ENCODE measurements around the gene PPP1R15B. TPM values are rescaled to one million over a fixed set of nuclear protein-coding genes. Genes with fewer than 3 reads are reported as not detected.

The PPP1R15B gene
- total RNA-seq, 4 donors from 2014 or later = 42.8 to 56.4 (median 51.4) TPM

DNA sequence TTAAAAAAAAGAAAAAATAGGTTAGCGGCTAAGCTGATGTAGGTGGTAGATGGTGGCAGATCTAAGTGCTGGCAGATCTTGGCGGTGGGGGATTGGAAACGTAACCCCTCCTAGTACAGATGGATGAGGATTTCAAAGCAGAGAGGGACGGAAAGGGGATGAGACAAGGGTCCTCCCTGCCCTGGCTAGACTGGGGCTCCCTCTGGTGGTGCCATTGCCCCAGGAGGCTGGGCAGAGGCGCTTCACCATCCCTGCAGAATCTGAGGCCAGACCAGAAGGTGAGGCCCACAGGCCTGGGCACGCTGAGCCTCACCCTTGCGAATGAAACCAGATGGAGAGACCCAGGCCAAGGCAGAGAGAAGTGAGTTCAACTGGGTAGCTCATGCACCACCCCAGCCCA lies 44.9 kb downstream of the PPP1R15B start:
- no peak overlapping the region for H3K27ac ChIP-seq (replicated peaks in 1 of 4)
- peaks cover 0 to 47% (median 0%) of the 10 kb centered on the region in 4 donors for H3K27me3 ChIP-seq
- no peaks in the 10 kb centered on the region for H3K9me3 ChIP-seq
- intact Hi-C loops (cut with DNase I) = loop anchor here (10.0 kb wide), 1 partner anchor 502 kb away; the partner anchor contains the start of gene SNRPE
- no peak for TF ChIP-seq POLR2A (IDR thresholded peaks at IDR 0.05; ENCODE audit: low read depth)
- TF ChIP-seq, protein P1, sequence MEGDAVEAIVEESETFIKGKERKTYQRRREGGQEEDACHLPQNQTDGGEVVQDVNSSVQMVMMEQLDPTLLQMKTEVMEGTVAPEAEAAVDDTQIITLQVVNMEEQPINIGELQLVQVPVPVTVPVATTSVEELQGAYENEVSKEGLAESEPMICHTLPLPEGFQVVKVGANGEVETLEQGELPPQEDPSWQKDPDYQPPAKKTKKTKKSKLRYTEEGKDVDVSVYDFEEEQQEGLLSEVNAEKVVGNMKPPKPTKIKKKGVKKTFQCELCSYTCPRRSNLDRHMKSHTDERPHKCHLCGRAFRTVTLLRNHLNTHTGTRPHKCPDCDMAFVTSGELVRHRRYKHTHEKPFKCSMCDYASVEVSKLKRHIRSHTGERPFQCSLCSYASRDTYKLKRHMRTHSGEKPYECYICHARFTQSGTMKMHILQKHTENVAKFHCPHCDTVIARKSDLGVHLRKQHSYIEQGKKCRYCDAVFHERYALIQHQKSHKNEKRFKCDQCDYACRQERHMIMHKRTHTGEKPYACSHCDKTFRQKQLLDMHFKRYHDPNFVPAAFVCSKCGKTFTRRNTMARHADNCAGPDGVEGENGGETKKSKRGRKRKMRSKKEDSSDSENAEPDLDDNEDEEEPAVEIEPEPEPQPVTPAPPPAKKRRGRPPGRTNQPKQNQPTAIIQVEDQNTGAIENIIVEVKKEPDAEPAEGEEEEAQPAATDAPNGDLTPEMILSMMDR (IDR thresholded peaks at IDR 0.05) = no peak
- no peak for TF ChIP-seq POLR2AphosphoS5 (IDR thresholded peaks at IDR 0.05)
- TF ChIP-seq EP300 (IDR thresholded peaks at IDR 0.05) = no peak
- H3K36me3 ChIP-seq = no peaks in the 10 kb centered on the region
- 86% methylated on average over 4 of the region's 7 CpGs for WGBS
- no peak for DNase-seq (ENCODE audit: extremely low spot score)
- H3K4me3 ChIP-seq = no peak overlapping the region
- H3K4me1 ChIP-seq = peaks cover 7 to 22% (median 10%) of the 10 kb centered on the region in 4 donors

DNA sequence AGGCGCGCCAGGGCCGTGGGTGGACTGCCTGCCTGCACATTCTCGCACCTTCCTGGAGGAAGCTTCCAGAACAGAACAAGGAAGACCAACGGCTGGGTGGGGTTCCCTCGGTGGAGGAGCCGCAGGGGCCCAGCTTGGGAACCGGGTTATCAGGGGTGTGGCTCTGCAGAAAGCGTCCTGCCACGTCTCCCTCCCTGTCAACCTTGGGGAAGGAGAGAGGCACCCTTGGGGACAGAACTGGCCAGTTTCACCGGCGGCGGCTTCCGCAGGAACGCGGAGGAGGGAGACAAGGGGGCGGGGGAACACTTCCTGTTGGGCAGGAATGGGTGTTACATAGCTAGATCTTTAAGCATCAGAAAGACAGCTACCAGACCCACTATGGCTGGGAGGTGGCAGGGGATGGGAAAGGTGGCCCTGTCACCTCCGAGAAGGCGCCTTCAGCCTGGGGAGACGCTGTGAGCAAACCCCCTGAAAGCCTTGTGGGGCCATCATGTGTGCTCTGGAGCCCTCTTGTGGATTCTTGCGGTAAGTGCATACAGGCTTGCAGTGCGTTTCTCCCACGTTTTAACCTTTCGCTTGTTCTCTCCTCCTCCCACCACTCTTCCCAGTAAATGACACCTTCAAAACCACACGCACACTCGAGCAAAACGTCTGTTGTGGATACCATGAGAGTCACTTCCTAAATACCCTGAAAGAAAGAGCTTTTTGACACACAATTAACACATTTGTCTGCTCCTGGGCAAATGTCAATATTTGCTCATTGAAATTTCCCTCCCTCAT lies 48.1 kb downstream of the PPP1R15B start:
- H3K36me3 ChIP-seq = no peaks in the 10 kb centered on the region
- no peak for DNase-seq (ENCODE audit: extremely low spot score)
- peak in 1 of 2 donors; percentile 4 for TF ChIP-seq POLR2AphosphoS5 (IDR thresholded peaks at IDR 0.05)
- no peak for TF ChIP-seq POLR2A (IDR thresholded peaks at IDR 0.05; ENCODE audit: low read depth)
- TF ChIP-seq, protein P1 (IDR thresholded peaks at IDR 0.05) = peak; percentile 97 to 99 (median 98)
- intact Hi-C loops (cut with DNase I) = loop anchor here (1.0 to 10.0 kb wide), 4 partner anchors 107 to 499 kb away; partner anchors contain the start of gene SNRPE
- H3K4me1 ChIP-seq = peaks cover 17 to 31% (median 25%) of the 10 kb centered on the region in 4 donors
- peak overlapping the region in 3 of 4 donors; percentile 3 to 68 (median 10) for H3K27ac ChIP-seq (replicated peaks in 1 of 4)
- no peaks in the 10 kb centered on the region for H3K9me3 ChIP-seq
- peak overlapping the region; percentile 49 to 60 (median 54) for H3K4me3 ChIP-seq
- 0% methylated on average over 22 of the region's 27 CpGs for WGBS
- H3K27me3 ChIP-seq = peaks cover 0 to 57% (median 3%) of the 10 kb centered on the region in 4 donors

DNA sequence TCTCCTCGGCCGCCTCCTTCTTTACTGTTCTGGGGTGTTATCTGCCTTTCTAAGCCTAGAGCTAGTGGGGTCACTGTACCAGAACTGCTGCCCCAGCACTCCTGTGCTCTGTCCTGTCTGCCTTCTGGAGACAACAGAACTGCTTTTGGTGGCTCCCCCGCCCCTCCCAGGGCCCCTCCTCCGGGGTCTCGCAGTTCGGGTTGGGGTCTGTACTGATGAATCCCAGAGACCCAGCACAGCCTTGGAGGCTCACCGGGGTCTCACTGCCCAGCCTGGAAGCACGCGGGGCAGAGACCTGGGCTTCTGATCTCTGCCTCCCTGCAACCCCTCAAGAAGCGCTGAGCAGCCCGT lies 48.7 kb downstream of the PPP1R15B start:
- no peak for DNase-seq (ENCODE audit: extremely low spot score)
- Histone ChIP-seq H3K27ac (replicated peaks in 1 of 4) (peak overlapping the region in 3 of 4 donors; percentile 3 to 68 (median 10)), H3K9me3 (no peaks in the 10 kb centered on the region), H3K36me3 (no peaks in the 10 kb centered on the region), H3K27me3 (peaks cover 0 to 63% (median 3%) of the 10 kb centered on the region in 4 donors), H3K4me1 (peaks cover 17 to 33% (median 25%) of the 10 kb centered on the region in 4 donors), H3K4me3 (peak overlapping the region; percentile 49 to 60 (median 54))
- TF ChIP-seq, protein P1 (IDR thresholded peaks at IDR 0.05) = no peak
- TF ChIP-seq POLR2AphosphoS5 (IDR thresholded peaks at IDR 0.05) = no peak
- no peak for TF ChIP-seq EP300 (IDR thresholded peaks at IDR 0.05)
- TF ChIP-seq POLR2A (IDR thresholded peaks at IDR 0.05; ENCODE audit: low read depth) = no peak
- WGBS = 44% methylated on average over 5 of the region's 11 CpGs
- intact Hi-C loops (cut with DNase I) = loop anchor here (1.0 to 10.0 kb wide), 4 partner anchors 106 to 498 kb away; partner anchors contain the start of gene SNRPE

DNA sequence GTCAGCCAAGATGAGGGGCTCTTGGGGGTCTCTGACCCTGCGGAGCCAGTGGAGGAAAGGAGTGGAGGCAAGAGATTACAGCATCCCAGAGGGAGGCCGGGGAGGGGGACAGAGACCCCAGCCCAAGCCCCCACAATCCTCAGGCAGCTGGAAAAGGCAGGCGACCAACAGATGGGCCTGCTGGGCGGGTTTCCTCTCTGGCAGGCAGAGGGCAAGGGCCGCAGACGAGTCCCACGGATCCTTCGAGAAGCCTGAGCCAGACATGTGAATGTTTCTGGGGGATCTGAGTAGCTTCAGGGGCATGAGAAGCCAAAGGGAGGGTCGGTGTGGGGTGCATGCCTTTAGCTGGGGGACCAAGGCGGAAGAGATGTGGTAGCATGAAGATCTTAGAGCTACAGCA lies 49.8 kb downstream of the PPP1R15B start:
- intact Hi-C loops (cut with DNase I) = loop anchor here (2.0 to 10.0 kb wide), 3 partner anchors 105 to 497 kb away; partner anchors contain the start of gene SNRPE
- H3K36me3 ChIP-seq = no peaks in the 10 kb centered on the region

More for the DNA sequence above, 49.8 kb downstream of the PPP1R15B start:
- 95% methylated on average over 9 of the region's 10 CpGs for WGBS
- no peak for DNase-seq (ENCODE audit: extremely low spot score)
- TF ChIP-seq EP300 (IDR thresholded peaks at IDR 0.05) = no peak
- TF ChIP-seq POLR2A (IDR thresholded peaks at IDR 0.05; ENCODE audit: low read depth) = no peak
- no peak for TF ChIP-seq POLR2AphosphoS5 (IDR thresholded peaks at IDR 0.05)
- TF ChIP-seq, protein P1 (IDR thresholded peaks at IDR 0.05) = no peak
- H3K27me3 ChIP-seq = peaks cover 0 to 63% (median 3%) of the 10 kb centered on the region in 4 donors
- no peaks in the 10 kb centered on the region for H3K9me3 ChIP-seq
- H3K4me3 ChIP-seq = no peak overlapping the region
- H3K4me1 ChIP-seq = peaks cover 26 to 33% (median 29%) of the 10 kb centered on the region in 4 donors
- H3K27ac ChIP-seq (replicated peaks in 1 of 4) = no peak overlapping the region

All from esophagus muscularis mucosa (tissue), 4 donors.